Ishikawa (cell line): Measurements from ENCODE around the gene NPAP1.

Experiments used
- CEBPB ChIP-seq: IDR thresholded peaks from 2 replicates; pipeline ENCODE4 v1.6.1; 2012
- CREB1 ChIP-seq: IDR thresholded peaks from 2 replicates; pipeline ENCODE4 v1.6.1; 2012; ENCODE audit warnings: low read depth
- EGR1 ChIP-seq: IDR thresholded peaks from 2 replicates; pipeline ENCODE4 v1.6.1; 2012
- EP300 ChIP-seq: IDR thresholded peaks from 2 replicates; pipeline ENCODE4 v1.6.1; 2012; ENCODE audit warnings: borderline replicate concordance
- FOXM1 ChIP-seq: IDR thresholded peaks from 2 replicates; pipeline ENCODE4 v1.6.1; 2012; ENCODE audit warnings: low read depth, borderline replicate concordance
- MAX ChIP-seq: IDR thresholded peaks from 2 replicates; pipeline ENCODE4 v1.6.1; 2012
- NFIC ChIP-seq: IDR thresholded peaks from 2 replicates; pipeline ENCODE4 v1.6.1; 2012
- RAD21 ChIP-seq: IDR thresholded peaks from 2 replicates; pipeline ENCODE4 v1.6.1; 2012; ENCODE audit warnings: low read depth
- REST ChIP-seq: IDR thresholded peaks from 2 replicates; pipeline ENCODE4 v1.6.1; 2012; ENCODE audit warnings: low read depth, mild to moderate bottlenecking
- TAF1 ChIP-seq: IDR thresholded peaks from 2 replicates; pipeline ENCODE4 v1.6.1; 2012; ENCODE audit warnings: low read depth, mild to moderate bottlenecking
- TCF12 ChIP-seq: IDR thresholded peaks from 2 replicates; pipeline ENCODE4 v1.6.1; 2012; ENCODE audit warnings: low read depth
- TEAD4 ChIP-seq: IDR thresholded peaks from 2 replicates; pipeline ENCODE4 v1.6.1; 2012
- USF1 ChIP-seq: IDR thresholded peaks from 2 replicates; pipeline ENCODE4 v1.6.1; 2012
- YY1 ChIP-seq: IDR thresholded peaks from 2 replicates; pipeline ENCODE4 v1.6.1; 2012; ENCODE audit warnings: low read depth
- ZBTB7A ChIP-seq: IDR thresholded peaks from 2 replicates; pipeline ENCODE4 v1.6.1; 2012; ENCODE audit warnings: low read depth

Gene NPAP1

GRCh38 chr15:24659622-24660021 is 16.0 kb upstream of the NPAP1 start:
- TF ChIP-seq EGR1 = no peak
- no peak for TF ChIP-seq REST
- TF ChIP-seq NFIC = no peak
- TF ChIP-seq TAF1 = no peak
- no peak for TF ChIP-seq USF1
- no peak for TF ChIP-seq CEBPB
- no peak for TF ChIP-seq EP300
- TF ChIP-seq TCF12 = no peak
- no peak for TF ChIP-seq FOXM1

- no peak for TF ChIP-seq TEAD4
- TF ChIP-seq TAF1 = no peak
- TF ChIP-seq EP300 = no peak
- TF ChIP-seq CREB1 = no peak
- TF ChIP-seq REST = no peak
- no peak for TF ChIP-seq EGR1
- no peak for TF ChIP-seq TCF12
- no peak for TF ChIP-seq RAD21
- no peak for TF ChIP-seq NFIC
- no peak for TF ChIP-seq USF1
- no peak for TF ChIP-seq MAX
- TF ChIP-seq FOXM1 = no peak
- TF ChIP-seq CEBPB = no peak
- no peak for TF ChIP-seq YY1
- TF ChIP-seq ZBTB7A = no peak
Observed at GRCh38 chr15:24662991-24663390, 12.6 kb upstream of the NPAP1 start.

GRCh38 chr15:24676431-24676830 is 856 bp downstream of the NPAP1 start:
- no peak for TF ChIP-seq MAX
- no peak for TF ChIP-seq CREB1
- no peak for TF ChIP-seq EGR1
- no peak for TF ChIP-seq ZBTB7A
- TF ChIP-seq FOXM1 = no peak
- no peak for TF ChIP-seq RAD21
- no peak for TF ChIP-seq NFIC
- no peak for TF ChIP-seq USF1
- TF ChIP-seq EP300 = no peak
- no peak for TF ChIP-seq CEBPB
- TF ChIP-seq REST = no peak
- TF ChIP-seq TCF12 = no peak
- TF ChIP-seq TEAD4 = no peak
- no peak for TF ChIP-seq YY1
- no peak for TF ChIP-seq TAF1

GRCh38 chr15:24678485-24678884 is 2.9 kb downstream of the NPAP1 start:
- TF ChIP-seq NFIC (no peak), YY1 (no peak), USF1 (no peak), TEAD4 (no peak), MAX (no peak), ZBTB7A (no peak), TCF12 (no peak), RAD21 (no peak), FOXM1 (no peak), CREB1 (no peak), REST (no peak), TAF1 (no peak)
